ENCODE data around the gene FARSB.
"Not testable (repeated sequence)": the region's sequence is repeated elsewhere in the genome, so short reads cannot be mapped to it uniquely, and the experiment has no call there.

Gene FARSB

DNA sequence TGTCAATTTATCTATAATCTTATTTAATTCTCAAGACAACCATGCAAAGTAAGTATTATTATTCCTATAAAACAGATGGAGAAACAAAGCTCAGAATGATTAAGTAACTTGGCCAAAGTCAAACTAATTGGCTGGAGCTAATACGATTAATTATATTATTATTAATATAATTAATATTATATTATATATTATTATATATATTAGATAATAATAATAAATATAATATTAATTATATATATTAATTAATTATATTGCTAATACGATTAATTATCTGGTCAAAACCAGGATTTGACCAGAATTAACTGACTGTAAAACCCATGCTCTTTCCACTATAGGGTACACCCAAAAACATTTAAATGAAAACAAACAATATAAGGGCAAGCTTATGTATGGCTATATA is 52.4 kb downstream of the FARSB start:
- no peak for DNase-seq

DNA sequence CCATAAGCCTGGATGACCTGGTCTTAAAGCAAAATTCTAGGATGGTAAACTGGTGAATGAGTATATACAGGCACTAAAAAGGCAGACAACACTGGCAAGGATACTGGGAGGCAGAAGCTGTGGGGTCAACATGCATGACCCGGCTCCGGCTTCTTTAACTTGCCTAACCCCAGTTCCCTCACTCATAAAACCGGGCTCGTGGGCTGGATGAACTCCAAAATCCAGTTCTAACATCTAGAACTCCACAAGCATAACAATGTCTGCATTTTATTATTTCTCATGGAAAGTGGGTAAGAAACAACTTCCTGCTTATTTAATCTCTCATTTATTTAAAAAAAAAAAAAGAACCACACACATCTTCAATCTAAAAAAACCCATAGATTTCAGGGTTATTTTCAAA is 57.3 kb downstream of the FARSB start:
- DNase-seq: no peak

- no peak for DNase-seq
Observed at GRCh38 chr2:222595581-222595980, 60.3 kb downstream of the FARSB start.

GRCh38 chr2:222594679-222595078 is 61.2 kb downstream of the FARSB start:
- DNase-seq: no peak

DNA sequence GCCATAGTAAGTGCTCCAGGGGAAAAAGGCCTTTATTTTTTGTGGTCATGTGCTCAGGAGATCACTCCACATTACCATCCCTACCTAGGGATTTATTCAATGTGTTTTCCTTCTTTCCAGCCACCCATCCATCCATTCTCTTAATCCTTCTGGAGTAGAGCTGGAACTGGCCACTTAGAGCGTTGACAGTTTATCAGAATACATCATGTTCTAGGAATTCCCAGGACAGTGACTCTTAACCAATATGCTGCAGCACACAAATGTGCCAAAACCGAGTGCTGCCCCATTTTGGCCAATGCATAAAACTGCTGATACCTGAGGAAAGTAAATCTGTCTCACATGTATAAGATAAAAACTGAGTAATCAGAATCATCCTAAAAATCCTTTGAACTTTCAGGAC is 63.7 kb downstream of the FARSB start:
- DNase-seq: no peak

- no peak for DNase-seq
Observed at GRCh38 chr2:222591661-222592060, 64.2 kb downstream of the FARSB start.

- DNase-seq: not testable (repeated sequence)
Observed at GRCh38 chr2:222584589-222584988, 71.3 kb downstream of the FARSB start.

DNA sequence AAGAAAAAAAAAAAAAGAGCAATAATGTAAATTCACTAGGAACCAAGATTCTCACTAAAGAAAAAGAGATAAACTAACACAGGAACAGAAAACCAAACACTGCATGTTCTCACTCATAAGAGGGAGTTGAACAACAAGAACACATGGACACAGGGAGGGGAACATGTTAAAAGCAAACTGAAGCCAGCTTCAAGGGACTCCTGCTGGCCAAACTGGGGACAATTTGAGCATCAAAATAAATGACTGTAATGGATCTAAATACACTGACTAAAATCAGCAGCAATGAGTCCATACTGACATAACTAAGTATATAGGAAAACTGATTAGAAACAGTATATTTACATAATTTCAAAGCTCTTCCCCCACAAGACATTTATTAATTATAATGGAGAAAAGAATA is 73.0 kb downstream of the FARSB start:
- no peak for DNase-seq

- no peak for DNase-seq
Observed at GRCh38 chr2:222577341-222577740, 78.6 kb downstream of the FARSB start.

GRCh38 chr2:222576171-222577081 is 79.5 kb downstream of the FARSB start:
- no peak for DNase-seq

DNA sequence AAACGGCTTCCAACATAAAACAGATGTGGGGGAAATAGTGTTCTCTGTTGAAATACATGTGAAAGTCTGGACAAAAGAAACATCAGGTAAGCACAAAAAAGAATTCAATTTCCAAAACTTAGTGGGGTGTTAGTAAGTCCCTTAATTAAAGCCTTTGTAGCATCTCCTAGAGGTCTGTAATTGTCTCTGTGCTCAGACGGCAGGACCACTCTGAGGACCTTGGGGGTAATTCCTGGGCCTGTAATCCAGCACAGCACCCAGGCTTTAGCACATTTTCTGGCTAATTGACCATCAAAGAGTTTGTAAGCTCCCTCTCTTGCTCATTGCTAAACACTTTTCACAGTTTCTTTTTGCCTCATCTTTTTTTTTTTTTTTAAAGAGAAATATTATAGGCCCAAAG is 80.3 kb downstream of the FARSB start:
- DNase-seq: no peak

GRCh38 chr2:222572751-222573174 is 83.1 kb downstream of the FARSB start:
- no peak for DNase-seq

GRCh38 chr2:222572264-222572721 is 83.6 kb downstream of the FARSB start:
- no peak for DNase-seq

GRCh38 chr2:222569826-222570225 is 86.1 kb downstream of the FARSB start:
- no peak for DNase-seq

GRCh38 chr2:222568865-222569264 is 87.0 kb downstream of the FARSB start:
- DNase-seq: no peak

- DNase-seq: no peak
Observed at GRCh38 chr2:222566229-222566628, 89.7 kb downstream of the FARSB start.

DNA sequence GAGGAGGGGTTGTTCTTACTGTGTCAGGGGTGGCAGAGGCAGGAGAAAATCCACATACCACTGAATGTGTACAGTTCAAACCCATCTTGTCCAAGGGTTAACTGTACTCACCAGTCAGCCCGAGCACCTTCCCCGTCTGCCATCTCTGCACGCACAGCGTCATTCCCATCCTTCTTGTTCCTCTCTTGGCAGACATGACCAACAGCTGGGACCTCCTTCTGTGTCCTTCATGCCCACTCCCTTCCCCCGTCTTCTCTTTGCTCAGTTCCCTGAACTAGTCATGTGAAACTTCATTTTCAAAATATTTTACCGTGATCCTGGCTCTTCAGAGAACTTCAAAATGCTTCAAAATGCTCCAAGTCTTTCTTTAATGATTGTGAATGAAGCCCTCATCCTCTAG is 92.0 kb downstream of the FARSB start:
- DNase-seq: no peak

GRCh38 chr2:222563106-222563718 is 92.7 kb downstream of the FARSB start:
- no peak for DNase-seq

- DNase-seq: no peak
Observed at GRCh38 chr2:222561817-222562645, 93.9 kb downstream of the FARSB start.

- no peak for DNase-seq
Observed at GRCh38 chr2:222561151-222561550, 94.7 kb downstream of the FARSB start.

- DNase-seq: no peak
Observed at GRCh38 chr2:222554517-222554916, 101.4 kb downstream of the FARSB start.

- no peak for DNase-seq
Observed at GRCh38 chr2:222548992-222549391, 106.9 kb downstream of the FARSB start.

- DNase-seq: no peak
Observed at GRCh38 chr2:222547083-222547482, 108.8 kb downstream of the FARSB start.

Measured in NCI-H1436 treated with DMSO at 0.1 percent for 48 hours (cell line).